Measurements from ENCODE around the gene PYGM. TPM values are rescaled to one million over a fixed set of nuclear protein-coding genes. Genes with fewer than 3 reads are reported as not detected.

Gene PYGM
- total and polyA plus RNA-seq, 2 of the 8 experiments (the other 6 are each of a cell fraction or from before 2014, with no cell fraction given): 9.6 to 10.0 TPM

DNA sequence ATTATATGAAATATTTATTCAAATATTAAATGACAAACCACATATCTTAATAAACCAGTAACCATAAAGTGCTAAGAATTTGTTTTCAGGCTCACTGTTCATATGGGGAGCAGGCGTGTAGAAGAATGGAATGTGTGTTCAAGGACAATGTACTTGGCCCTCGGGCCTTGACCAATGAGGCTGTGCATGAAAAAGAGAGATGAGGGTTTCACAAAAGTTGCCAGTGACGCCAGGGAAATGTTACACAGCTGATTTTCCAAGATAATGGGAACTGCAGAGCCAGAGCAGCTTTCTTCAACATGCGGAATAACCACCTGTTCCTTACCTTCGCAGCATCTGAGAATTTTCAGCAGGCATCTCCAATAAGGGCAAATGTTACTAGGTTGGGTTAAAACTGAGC lies 14.4 kb upstream of the PYGM start (continued):
- TF ChIP-seq BCL11A (IDR thresholded peaks at IDR 0.05; ENCODE audit: low read depth in 2 of 2, low read length in 2 of 2) (no peak), SIRT6 (IDR thresholded peaks at IDR 0.05; ENCODE audit: low read length) (no peak)
- TF ChIP-seq, protein P1, sequence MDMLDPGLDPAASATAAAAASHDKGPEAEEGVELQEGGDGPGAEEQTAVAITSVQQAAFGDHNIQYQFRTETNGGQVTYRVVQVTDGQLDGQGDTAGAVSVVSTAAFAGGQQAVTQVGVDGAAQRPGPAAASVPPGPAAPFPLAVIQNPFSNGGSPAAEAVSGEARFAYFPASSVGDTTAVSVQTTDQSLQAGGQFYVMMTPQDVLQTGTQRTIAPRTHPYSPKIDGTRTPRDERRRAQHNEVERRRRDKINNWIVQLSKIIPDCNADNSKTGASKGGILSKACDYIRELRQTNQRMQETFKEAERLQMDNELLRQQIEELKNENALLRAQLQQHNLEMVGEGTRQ (IDR thresholded peaks at IDR 0.05; ENCODE audit: low read length): no peak
